ENCODE results near the gene CDC42BPB. TPM values are rescaled to one million over a fixed set of nuclear protein-coding genes. Genes with fewer than 3 reads are reported as not detected.
"Not testable (repeated sequence)": the region's sequence is repeated elsewhere in the genome, so short reads cannot be mapped to it uniquely, and the experiment has no call there.

CDC42BPB gene
- total RNA-seq, 1 donor, result 14.1 TPM

GRCh38 chr14:102898776-102899515 is 158.4 kb downstream of the CDC42BPB start:
- Histone ChIP-seq H3K27me3 (ENCODE audit: insufficient read depth, low read length) (no peaks in the 10 kb centered on the region), H3K4me1 (ENCODE audit: insufficient read depth, low read length) (peaks cover 37% of the 10 kb centered on the region), H3K4me3 (ENCODE audit: low read length) (no peak overlapping the region)

GRCh38 chr14:102898298-102898697 is 159.1 kb downstream of the CDC42BPB start:
- Histone ChIP-seq H3K4me1 (ENCODE audit: insufficient read depth, low read length) (peaks cover 37% of the 10 kb centered on the region), H3K4me3 (ENCODE audit: low read length) (no peak overlapping the region), H3K27me3 (ENCODE audit: insufficient read depth, low read length) (no peaks in the 10 kb centered on the region), H3K9me3 (ENCODE audit: low read depth, low read length) (no peaks in the 10 kb centered on the region)

More at GRCh38 chr14:102898776-102899515, 158.4 kb downstream of the CDC42BPB start:
- H3K9me3 ChIP-seq (ENCODE audit: low read depth, low read length), result no peaks in the 10 kb centered on the region

GRCh38 chr14:102897299-102898027 is 159.9 kb downstream of the CDC42BPB start:
- Histone ChIP-seq H3K27me3 (ENCODE audit: insufficient read depth, low read length) (no peaks in the 10 kb centered on the region), H3K4me1 (ENCODE audit: insufficient read depth, low read length) (peaks cover 33% of the 10 kb centered on the region), H3K9me3 (ENCODE audit: low read depth, low read length) (no peaks in the 10 kb centered on the region), H3K4me3 (ENCODE audit: low read length) (no peak overlapping the region)

GRCh38 chr14:102896735-102897134 is 160.6 kb downstream of the CDC42BPB start:
- not testable (repeated sequence) for H3K4me3 ChIP-seq (ENCODE audit: low read length); H3K27me3 ChIP-seq (ENCODE audit: insufficient read depth, low read length); H3K9me3 ChIP-seq (ENCODE audit: low read depth, low read length)
- peaks cover 25% of the 10 kb centered on the region for H3K4me1 ChIP-seq (ENCODE audit: insufficient read depth, low read length)

- Histone ChIP-seq H3K9me3 (ENCODE audit: low read depth, low read length) (no peaks in the 10 kb centered on the region), H3K4me1 (ENCODE audit: insufficient read depth, low read length) (no peaks in the 10 kb centered on the region), H3K4me3 (ENCODE audit: low read length) (no peak overlapping the region), H3K27me3 (ENCODE audit: insufficient read depth, low read length) (no peaks in the 10 kb centered on the region)
Observed at GRCh38 chr14:102893452-102893851, 163.9 kb downstream of the CDC42BPB start.

- Histone ChIP-seq H3K9me3 (ENCODE audit: low read depth, low read length) (no peaks in the 10 kb centered on the region), H3K4me1 (ENCODE audit: insufficient read depth, low read length) (no peaks in the 10 kb centered on the region), H3K27me3 (ENCODE audit: insufficient read depth, low read length) (no peaks in the 10 kb centered on the region), H3K4me3 (ENCODE audit: low read length) (no peak overlapping the region)
Observed at GRCh38 chr14:102892651-102893050, 164.7 kb downstream of the CDC42BPB start.

GRCh38 chr14:102891556-102891955 is 165.8 kb downstream of the CDC42BPB start:
- Histone ChIP-seq H3K4me1 (ENCODE audit: insufficient read depth, low read length) (no peaks in the 10 kb centered on the region), H3K4me3 (ENCODE audit: low read length) (no peak overlapping the region), H3K27me3 (ENCODE audit: insufficient read depth, low read length) (no peaks in the 10 kb centered on the region), H3K9me3 (ENCODE audit: low read depth, low read length) (no peaks in the 10 kb centered on the region)

GRCh38 chr14:102891111-102891510 is 166.2 kb downstream of the CDC42BPB start:
- Histone ChIP-seq H3K4me3 (ENCODE audit: low read length) (no peak overlapping the region), H3K4me1 (ENCODE audit: insufficient read depth, low read length) (no peaks in the 10 kb centered on the region), H3K9me3 (ENCODE audit: low read depth, low read length) (no peaks in the 10 kb centered on the region), H3K27me3 (ENCODE audit: insufficient read depth, low read length) (no peaks in the 10 kb centered on the region)

- H3K9me3 ChIP-seq (ENCODE audit: low read depth, low read length), result no peaks in the 10 kb centered on the region
Observed at GRCh38 chr14:102889615-102890014, 167.7 kb downstream of the CDC42BPB start.

GRCh38 chr14:102888748-102889147 is 168.6 kb downstream of the CDC42BPB start:
- no peaks in the 10 kb centered on the region for H3K4me1 ChIP-seq (ENCODE audit: insufficient read depth, low read length)
- no peaks in the 10 kb centered on the region for H3K9me3 ChIP-seq (ENCODE audit: low read depth, low read length)
- H3K4me3 ChIP-seq (ENCODE audit: low read length), result no peak overlapping the region
- H3K27me3 ChIP-seq (ENCODE audit: insufficient read depth, low read length), result no peaks in the 10 kb centered on the region

More at GRCh38 chr14:102889615-102890014, 167.7 kb downstream of the CDC42BPB start:
- Histone ChIP-seq H3K4me3 (ENCODE audit: low read length) (no peak overlapping the region), H3K4me1 (ENCODE audit: insufficient read depth, low read length) (no peaks in the 10 kb centered on the region), H3K27me3 (ENCODE audit: insufficient read depth, low read length) (no peaks in the 10 kb centered on the region)

GRCh38 chr14:102885737-102886447 is 171.5 kb downstream of the CDC42BPB start:
- Histone ChIP-seq H3K4me1 (ENCODE audit: insufficient read depth, low read length) (no peaks in the 10 kb centered on the region), H3K9me3 (ENCODE audit: low read depth, low read length) (no peaks in the 10 kb centered on the region), H3K4me3 (ENCODE audit: low read length) (no peak overlapping the region), H3K27me3 (ENCODE audit: insufficient read depth, low read length) (no peaks in the 10 kb centered on the region)

GRCh38 chr14:102883554-102883953 is 173.8 kb downstream of the CDC42BPB start:
- Histone ChIP-seq H3K4me3 (ENCODE audit: low read length) (no peak overlapping the region), H3K9me3 (ENCODE audit: low read depth, low read length) (no peaks in the 10 kb centered on the region), H3K4me1 (ENCODE audit: insufficient read depth, low read length) (no peaks in the 10 kb centered on the region), H3K27me3 (ENCODE audit: insufficient read depth, low read length) (no peaks in the 10 kb centered on the region)

GRCh38 chr14:102883089-102883541 is 174.2 kb downstream of the CDC42BPB start:
- no peaks in the 10 kb centered on the region for H3K27me3 ChIP-seq (ENCODE audit: insufficient read depth, low read length)
- no peak overlapping the region for H3K4me3 ChIP-seq (ENCODE audit: low read length)
- no peaks in the 10 kb centered on the region for H3K4me1 ChIP-seq (ENCODE audit: insufficient read depth, low read length)
- H3K9me3 ChIP-seq (ENCODE audit: low read depth, low read length), result no peaks in the 10 kb centered on the region

Measured in mononuclear cell (primary cell).